Measurements from ENCODE around the gene IWS1.
"Not testable (repeated sequence)": the region's sequence is repeated elsewhere in the genome, so short reads cannot be mapped to it uniquely, and the experiment has no call there.

Gene IWS1

DNA sequence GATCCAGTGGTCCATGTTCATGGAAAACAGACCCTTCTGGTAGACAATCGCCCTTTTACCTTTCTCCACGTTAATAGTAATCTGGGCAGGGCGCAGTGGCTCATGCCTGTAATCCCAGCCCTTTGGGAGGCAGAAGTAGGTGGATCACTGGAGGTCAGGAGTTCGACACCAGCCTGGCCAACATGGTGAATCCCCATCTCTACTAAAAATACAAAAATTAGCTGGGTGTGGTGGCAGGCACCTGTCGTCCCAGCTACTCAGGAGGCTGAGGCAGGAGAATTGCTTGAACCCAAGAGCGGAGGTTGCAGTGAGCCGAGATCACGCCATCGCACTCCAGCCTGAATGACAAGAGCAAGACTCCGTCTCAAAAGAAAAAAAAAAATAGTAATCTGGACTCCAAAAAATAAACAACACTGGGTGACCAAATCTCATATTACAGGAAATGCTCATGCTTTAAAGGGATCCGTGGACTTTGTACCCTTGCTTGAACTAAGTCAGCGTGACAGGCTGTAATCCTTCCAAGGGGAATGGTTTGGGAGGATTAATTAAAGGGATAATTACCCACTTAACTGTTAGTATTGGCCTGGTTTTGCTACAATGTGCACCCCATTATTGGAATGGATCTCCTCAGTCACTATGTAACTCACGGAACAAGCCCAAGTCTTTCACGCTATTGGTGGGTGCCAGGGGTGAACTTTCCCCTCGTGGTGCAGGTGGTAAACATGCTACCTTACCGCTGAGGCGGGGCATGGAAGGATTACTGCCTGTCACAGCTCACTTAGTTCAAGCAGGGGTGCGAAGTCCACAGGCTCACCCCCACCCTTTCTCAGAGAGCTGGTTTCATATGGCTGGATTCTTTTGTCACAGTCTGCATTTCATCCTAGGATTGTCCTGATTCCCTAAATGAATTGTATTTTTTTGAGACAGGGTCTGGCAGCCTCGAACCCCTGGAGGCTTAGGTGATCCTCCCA is 71.4 kb downstream of the IWS1 start:
- no peak for DNase-seq (ENCODE audit: low spot score)

GRCh38 chr2:127453392-127454171 is 72.7 kb downstream of the IWS1 start:
- peak; percentile 9 for DNase-seq (ENCODE audit: low spot score)

DNA sequence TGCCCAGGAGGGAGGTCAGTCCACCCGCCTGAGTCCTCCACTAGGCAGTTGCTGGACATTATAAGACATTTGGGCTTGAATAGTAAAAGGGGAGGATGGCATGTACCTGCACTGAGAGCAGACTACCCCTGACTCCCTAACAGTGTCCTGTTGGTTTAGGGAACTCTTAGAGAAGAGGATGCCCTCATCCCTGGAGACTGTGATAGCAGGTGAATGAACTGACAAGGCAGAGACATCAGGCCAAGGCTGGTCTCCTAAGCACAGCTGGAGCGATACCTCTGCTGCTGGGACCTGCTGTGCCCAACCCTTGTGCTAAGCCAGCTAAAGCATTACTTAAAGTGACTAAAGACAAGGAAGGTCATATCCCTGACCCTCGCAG is 73.3 kb downstream of the IWS1 start:
- DNase-seq (ENCODE audit: low spot score): no peak

- not testable (repeated sequence) for DNase-seq (ENCODE audit: low spot score)
Observed at GRCh38 chr2:127452423-127452822, 73.9 kb downstream of the IWS1 start.

DNA sequence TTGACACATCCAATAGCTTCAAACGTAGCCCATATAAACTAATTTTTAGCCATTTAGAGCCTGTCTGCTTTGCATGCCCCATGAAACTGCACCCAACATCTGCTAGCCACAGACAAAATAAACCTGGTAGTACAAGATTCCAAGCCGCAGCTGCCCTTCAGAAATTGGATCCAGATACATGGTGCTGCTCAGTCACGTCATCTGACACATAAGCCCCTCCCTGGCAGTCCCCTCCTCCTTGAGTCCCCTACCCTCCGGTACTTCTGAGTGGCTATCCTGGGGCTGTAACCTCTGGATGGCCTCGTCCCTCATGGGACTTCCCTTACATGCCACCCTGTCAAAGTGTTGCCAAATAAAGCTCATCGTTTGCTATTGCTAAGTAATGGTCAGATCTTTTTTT is 74.3 kb downstream of the IWS1 start:
- no peak for DNase-seq (ENCODE audit: low spot score)

GRCh38 chr2:127449898-127450297 is 76.4 kb downstream of the IWS1 start:
- DNase-seq (ENCODE audit: low spot score): no peak

- DNase-seq (ENCODE audit: low spot score): no peak
Observed at GRCh38 chr2:127449414-127449813, 76.9 kb downstream of the IWS1 start.

- no peak for DNase-seq (ENCODE audit: low spot score)
Observed at GRCh38 chr2:127448526-127448925, 77.8 kb downstream of the IWS1 start.

DNA sequence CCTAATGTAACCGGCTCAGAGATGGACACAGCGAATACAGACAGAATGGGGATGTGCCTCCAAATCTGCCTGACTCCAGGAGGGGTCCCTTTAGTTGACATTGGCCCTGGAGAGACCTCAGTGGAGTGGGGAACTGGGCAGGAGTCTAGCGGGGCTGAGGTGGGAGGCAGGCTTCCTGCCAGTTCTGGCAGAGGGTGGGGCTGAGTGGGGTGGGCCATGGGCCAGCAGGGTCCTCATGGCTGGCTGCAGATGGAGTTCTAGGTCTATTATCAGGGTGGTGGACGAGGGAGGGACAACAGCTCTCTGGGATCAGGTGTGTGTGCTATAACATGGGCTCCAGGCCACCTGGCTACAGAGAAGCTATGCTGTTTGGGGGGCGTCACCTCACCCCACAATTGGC is 86.9 kb downstream of the IWS1 start:
- DNase-seq (ENCODE audit: low spot score): no peak

GRCh38 chr2:127437781-127438726 is 88.2 kb downstream of the IWS1 start:
- DNase-seq (ENCODE audit: low spot score): no peak

- DNase-seq (ENCODE audit: low spot score): no peak
Observed at GRCh38 chr2:127437056-127437455, 89.2 kb downstream of the IWS1 start.

GRCh38 chr2:127434515-127434914 is 91.8 kb downstream of the IWS1 start:
- DNase-seq (ENCODE audit: low spot score): no peak

- DNase-seq (ENCODE audit: low spot score): no peak
Observed at GRCh38 chr2:127431408-127432023, 94.8 kb downstream of the IWS1 start.
